Stimulated activated CD8-positive, alpha-beta memory T cell treated with anti-CD3 and anti-CD28 coated beads, Interleukin-7, amount 100 ng/mL, for 48 hours (primary cell): ENCODE results near the gene NLGN2.

Source experiments
- DNase-seq, 2 donors: peaks; one replicate each; pipeline ENCODE4 v3.0.0-alpha.2; 2020; ENCODE audit warnings: low read depth in 1 of 2; ENCODE audit errors: extremely low read depth in 1 of 2

The NLGN2 gene

DNA sequence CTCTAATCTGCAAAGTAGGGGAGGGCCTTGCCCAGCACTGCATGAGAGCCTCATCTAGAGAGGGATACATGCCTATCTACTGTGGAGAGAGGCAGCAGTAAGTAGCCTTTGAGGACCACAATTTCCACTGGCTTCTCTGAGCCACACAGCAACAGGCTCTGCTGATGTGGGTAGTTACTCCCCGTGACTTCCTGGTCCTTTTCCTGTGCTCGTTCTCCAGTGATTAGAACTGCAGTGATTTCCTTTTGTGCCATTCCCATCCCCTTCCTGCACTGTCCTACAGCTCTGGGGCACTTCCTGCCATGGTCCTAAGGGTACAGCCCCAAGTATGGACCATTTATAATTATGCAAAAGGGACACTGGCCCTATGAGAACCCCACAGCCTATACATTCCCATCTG, 16.3 kb upstream of the NLGN2 start:
- DNase-seq: no peak

DNA sequence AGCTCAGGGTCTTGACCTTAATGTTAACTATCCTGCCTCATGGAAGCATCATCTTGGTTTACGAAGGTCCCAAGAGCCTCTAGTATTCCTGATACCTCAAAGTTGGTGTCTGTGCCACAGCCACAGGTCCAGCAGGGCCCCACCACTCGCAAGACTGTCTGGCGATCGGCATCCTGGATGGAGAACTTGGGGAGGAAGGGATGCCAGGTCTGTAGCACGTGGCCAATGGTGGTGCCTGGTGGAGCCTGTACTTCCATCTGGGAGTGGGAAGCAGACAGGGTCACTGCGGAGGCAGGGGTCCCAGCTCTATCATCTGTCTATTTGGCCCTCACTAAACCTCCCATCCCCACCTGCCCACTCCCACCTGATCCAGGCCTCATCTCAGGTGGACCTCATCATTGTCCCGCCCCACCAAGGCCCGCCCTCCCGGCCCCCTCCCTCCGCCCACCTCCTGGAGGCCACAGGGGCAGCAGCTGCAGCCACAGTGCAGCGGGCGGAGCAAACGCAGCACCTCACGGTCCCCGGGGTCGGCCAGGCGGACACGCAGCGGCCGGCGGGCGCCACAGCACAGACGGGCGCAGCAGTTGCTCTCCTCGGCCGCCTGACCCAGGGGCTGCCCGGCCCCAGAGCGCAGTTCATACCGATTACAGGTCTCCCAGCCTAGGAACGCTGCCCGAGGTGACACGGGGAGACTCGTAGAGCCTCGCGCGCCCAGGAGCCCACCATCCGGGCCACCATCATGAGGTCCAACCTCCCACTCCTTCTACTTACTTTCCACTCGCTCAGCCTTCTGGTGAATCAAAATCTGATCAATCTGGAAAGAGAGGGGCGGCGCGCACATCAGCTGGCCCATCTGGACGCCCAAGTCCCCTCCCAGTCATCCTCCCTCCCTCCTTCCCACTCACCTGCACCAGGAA, 14.7 kb upstream of the NLGN2 start:
- no peak for DNase-seq

DNA sequence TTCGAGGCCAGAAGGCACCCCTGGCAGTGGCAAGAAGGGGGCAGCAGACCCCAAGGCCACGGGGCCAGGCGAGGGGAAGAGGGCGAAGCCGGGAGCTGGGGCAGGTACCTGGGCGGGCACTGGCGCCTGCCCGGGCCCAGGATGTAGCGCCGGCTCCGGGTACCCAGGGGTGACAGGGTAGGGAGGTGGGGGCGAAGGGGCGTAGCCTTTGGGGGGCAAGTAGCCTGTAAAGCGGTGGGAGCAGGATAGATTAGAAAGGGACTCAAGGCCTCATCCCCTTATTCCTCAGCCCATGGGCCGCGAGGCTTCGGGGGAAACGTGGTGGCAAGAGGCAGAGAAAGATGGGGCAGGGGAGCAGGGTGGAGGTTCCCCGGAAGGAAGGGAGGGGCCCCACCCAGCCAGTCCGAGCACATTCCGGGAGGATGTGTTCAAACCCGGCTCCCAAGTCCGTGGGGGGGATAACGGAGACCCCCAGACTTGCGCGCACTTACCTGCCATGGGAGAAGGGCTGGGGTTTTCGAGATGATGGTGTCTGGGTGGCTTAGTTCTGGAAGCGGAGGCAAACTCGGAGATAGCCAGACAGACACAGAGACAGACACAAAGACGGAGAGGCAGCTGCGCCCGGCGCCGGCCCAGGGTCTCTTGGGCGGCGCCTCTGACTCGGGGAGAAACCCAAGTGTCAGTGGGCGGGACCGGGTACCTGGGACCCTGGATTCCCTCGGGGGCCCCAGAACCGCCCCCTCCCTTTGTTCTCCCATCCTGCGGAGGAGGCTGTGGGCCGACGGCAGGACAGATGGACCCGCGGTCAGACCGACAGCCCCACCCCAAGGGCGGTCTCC, 13.8 kb upstream of the NLGN2 start:
- peak in 1 of 2 donors; percentile 42 for DNase-seq

- DNase-seq: peak; percentile 72 to 81
These were observed 13.0 kb upstream of the NLGN2 start, which contains the start of gene PLSCR3 for GRCh38 chr17:7394452-7395191. TSS of gene PLSCR3 (minus strand) at chr17:7394525. CDS start at chr17:7394110, 415 bp downstream.

DNA sequence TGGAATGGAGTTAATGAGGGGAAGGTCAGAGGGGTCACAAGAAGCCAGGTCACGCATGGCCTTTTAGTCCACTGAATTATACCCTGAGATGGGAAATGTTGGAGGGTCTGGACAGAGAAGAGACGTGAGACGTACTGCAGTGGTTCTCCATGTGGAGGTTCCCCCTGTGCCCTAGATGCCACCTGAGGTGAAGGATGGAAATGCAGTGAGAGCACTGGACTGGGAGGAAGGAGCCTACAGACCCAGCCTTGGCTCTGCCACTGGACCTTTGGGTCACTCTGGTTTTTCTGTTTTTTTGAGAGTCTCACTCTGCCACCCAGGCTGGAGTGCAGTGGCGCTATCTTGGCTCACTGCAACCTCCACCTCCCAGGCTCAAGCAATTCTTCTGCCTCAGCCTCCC, 11.5 kb upstream of the NLGN2 start:
- no peak for DNase-seq

DNA sequence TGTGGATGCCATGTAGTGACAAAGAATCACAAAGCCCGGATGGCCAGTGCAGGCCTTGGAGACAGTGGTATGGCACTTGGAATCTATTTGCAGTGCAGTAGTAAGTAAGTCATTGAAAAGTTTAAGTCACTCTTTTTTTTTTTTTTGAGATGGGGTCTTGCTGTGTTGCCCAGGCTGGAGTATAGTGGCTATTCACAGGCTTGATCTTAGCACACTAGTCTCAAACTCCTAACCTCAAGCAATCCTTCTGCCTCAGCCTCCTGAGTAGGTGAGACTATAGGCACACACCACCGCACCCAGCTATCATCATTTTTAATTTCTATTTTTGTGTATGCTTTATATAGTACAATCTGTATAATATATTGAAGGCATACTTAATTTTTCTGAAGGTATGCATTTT, 9.0 kb upstream of the NLGN2 start:
- DNase-seq: no peak

DNA sequence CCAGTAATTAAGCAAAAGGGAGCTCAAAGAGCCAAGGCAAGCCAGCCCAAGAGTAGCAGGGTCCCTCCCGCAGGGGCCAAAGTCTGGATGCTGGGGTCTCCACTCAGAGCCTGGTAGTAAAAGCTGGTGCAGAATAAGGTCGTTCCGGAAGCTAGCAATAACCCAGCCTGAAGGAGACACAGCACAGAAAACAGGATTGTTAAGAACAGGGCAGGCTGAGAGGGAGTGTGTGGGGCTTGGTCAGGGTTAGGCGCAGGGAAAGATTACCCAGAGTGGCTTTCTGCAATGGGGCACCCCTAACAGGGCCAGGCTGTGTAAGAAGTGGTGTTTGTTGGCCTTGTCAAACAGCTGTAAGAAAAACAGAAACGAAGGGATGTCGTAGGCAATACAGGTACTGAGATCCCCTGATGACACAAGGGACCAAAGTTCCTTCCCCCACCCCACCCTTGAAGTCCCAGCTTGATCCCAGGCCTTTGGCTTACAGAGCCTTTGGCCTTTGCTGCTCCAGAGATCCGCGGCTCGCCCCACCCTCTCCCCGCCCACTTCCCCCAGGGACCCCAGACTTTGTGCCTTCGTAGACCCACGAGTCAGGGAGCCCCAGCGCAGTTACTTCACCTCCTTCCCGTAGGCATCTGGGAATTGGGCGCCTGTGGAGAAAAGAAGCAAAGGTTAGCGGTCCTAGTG, 4.5 kb upstream of the NLGN2 start:
- no peak for DNase-seq

DNA sequence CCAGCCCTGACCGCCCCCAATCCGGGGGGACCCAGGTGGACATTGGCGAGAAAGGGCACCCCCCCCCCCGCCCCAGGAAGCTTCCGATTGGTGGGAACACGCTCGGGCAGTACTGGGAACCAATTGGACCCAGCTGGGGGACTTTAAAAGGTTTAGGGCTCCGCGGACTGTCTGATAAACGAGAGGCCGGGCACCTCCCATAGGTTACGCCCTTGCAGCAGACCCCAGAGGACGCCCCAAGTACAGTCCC, 4.0 kb upstream of the NLGN2 start:
- DNase-seq: peak in 1 of 2 donors; percentile 15

GRCh38 chr17:7403977-7404736, 3.5 kb upstream of the NLGN2 start, which contains the start of gene TMEM256:
TSS of gene TMEM256 (minus strand) at chr17:7404097. CDS start at chr17:7404084, 13 bp downstream.
- peak; percentile 88 to 97 for DNase-seq

DNA sequence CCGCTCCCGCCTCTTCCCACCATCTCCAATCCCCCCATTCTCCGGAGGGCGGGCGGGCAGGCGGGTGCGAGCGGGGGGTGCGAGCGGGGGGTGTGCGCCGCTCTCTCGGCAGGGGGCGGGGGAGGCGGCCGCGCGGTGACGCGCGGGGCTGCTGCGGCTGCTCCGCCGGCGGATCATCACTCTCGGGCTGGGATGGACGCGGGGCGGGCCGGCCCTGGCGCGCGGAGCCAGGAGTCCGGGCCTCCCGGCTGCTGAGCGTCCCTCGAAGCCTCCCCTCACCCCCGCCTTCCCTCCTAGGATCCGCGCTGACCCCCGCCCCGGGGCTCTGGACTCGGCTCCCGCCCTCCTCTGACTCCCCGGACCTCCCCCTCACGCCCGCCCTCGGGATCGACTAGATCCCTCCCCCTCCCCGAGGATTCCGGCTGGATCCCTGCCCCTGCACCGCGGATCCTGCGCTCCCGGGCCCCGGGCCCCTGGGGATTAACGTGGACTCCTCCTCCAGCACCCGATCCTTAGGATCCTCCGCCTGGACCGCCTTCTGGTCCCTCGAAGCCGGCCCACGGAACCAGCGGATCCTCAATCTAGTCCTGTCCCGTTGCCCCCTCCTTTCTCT, 2.8 kb upstream of the NLGN2 start:
- DNase-seq: peak; percentile 26 to 41

DNA sequence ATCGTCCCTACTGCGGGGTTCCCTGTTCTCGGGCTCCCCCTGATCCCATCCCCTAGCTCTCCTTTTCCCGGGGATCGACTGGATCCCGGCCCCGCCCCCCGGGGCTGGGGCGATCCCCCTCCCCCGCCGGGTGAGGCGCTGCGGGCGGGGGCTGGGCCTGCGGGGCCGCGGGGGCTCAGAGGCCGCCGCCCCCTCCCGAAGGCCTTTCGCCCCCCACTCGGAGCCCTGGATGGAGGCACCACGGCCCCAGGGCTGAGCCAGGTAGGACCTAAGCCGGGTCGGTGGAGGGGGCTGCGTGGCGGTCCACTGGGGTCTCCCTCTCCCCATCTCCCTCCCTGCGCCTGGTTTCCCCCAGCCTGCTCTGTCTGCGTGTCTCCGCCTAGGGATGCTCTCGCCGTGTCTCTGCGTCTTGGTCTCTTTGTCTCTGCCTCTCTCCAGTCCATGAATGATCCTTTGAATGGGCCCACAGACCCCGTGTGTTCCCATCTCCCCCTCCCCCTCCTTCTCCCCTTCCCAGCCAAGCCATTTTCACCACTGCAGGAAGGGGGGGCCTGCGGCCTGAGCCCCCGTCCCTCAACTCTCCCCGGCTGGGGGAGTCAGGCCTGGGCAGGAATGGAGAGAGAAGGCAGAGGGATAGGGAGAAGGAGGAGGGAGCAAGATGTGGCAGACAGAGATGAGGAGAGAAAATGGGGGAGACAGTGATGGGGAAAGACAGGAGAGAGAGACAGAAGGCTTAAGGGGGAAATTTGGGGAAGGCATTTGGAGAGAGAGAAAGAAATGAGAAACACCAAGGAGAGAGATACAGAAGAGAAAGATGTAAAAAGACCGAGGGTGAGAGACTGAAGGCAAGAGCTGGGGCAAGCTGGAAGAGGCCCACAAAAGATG, 2.1 kb upstream of the NLGN2 start:
- DNase-seq: no peak

GRCh38 chr17:7406235-7406825, 1.3 kb upstream of the NLGN2 start:
- no peak for DNase-seq

GRCh38 chr17:7407082-7407481, 563 bp upstream of the NLGN2 start:
- no peak for DNase-seq

DNA sequence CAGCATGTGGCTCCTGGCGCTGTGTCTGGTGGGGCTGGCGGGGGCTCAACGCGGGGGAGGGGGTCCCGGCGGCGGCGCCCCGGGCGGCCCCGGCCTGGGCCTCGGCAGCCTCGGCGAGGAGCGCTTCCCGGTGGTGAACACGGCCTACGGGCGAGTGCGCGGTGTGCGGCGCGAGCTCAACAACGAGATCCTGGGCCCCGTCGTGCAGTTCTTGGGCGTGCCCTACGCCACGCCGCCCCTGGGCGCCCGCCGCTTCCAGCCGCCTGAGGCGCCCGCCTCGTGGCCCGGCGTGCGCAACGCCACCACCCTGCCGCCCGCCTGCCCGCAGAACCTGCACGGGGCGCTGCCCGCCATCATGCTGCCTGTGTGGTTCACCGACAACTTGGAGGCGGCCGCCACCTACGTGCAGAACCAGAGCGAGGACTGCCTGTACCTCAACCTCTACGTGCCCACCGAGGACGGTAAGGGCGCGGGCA, 645 bp downstream of the NLGN2 start:
- DNase-seq: no peak

- no peak for DNase-seq
These were observed 1.2 kb downstream of the NLGN2 start for GRCh38 chr17:7408863-7409262.

- no peak for DNase-seq
These were observed 2.1 kb downstream of the NLGN2 start for GRCh38 chr17:7409716-7410115.

DNA sequence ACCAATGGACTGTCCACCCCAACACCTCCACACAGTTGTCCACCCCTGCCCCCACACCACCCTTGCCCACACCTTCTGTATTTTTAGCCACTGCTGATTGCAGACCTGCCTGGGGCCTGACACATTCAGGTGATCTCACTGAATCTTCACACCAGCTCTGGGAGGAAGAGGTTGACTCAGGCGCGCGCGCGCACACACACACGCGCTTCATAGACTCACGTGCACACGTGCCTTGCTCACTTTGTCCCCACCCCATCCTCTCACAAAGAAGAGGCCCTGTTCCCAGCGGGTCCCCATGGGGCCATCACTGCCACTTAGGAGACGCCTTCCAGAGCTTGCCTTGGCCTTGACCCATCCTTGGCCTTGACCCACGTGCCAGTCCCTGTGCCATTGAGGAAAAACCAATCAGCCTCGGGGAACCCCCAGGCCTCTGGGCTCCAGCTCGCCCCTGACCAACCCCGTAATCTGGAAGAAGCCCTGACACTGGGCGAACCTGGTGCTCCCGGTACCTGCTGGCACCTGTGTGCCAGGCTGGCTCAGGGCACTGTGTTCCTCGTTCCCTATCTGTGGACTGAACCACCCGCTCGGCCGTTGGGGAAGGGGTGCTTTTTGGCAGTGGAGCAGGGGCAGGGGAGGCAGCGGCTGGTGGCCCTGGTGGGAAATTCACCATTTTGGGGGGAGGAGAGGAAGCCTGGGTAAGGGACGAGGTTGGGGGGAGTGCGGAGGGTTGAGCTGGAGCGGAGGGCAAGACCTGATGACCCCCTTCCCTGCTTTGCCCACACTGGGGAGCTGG, 3.2 kb downstream of the NLGN2 start:
- DNase-seq: no peak
